ENCODE measurements around the gene FUZ. TPM values are rescaled to one million over a fixed set of nuclear protein-coding genes. Genes with fewer than 3 reads are reported as not detected.

The FUZ gene
- total RNA-seq (2014; rRNA removed; shearing (Covaris generic)) = 96.3 and 103 TPM in 2 replicates

GRCh38 chr19:49812997-49813861, at the start of gene FUZ:
FUZ (minus strand) TSS chr19:49813292; CDS start chr19:49813106, 186 bp downstream.

GRCh38 chr19:49850487-49851342, 37.6 kb upstream of the FUZ start, which contains the start of gene PTOV1:
PTOV1 (plus strand) TSS chr19:49851159.

GRCh38 chr19:49817964-49818648, 5.0 kb upstream of the FUZ start, which contains the start of gene MED25:
MED25 (plus strand) TSS chr19:49818289; CDS start chr19:49818342, 53 bp downstream.

GRCh38 chr19:49766930-49767299, 46.2 kb downstream of the FUZ start, which contains the start of gene AP2A1:
AP2A1 (plus strand) TSS chr19:49767001; CDS start chr19:49767134, 133 bp downstream.

GRCh38 chr19:49763230-49763629, 49.9 kb downstream of the FUZ start, which contains the start of gene TSKS:
TSKS (minus strand) TSS chr19:49763306; CDS start chr19:49763247, 59 bp downstream.

Small RNA genes within 50 kb of the gene (small RNA-seq; reads per million reads assigned to genes)
- gene MIR4749 = not detected
- gene MIR6799 = not detected
- gene RNU6-841P = not detected

Other genes with a start within 250 kb of the FUZ start
- gene NOSIP, start 232.7 kb downstream of the FUZ start, total RNA-seq (2014; rRNA removed; shearing (Covaris generic)) = 123 and 143 TPM in 2 replicates
- gene PRRG2, start 232.0 kb downstream of the FUZ start, total RNA-seq (2014; rRNA removed; shearing (Covaris generic)) = 0.74 and 2.8 TPM in 2 replicates
- gene PRR12, start 222.1 kb downstream of the FUZ start, total RNA-seq (2014; rRNA removed; shearing (Covaris generic)) = 7.6 and 10.9 TPM in 2 replicates
- 21.2 and 28.6 TPM in 2 replicates for gene RRAS, start 173.1 kb downstream of the FUZ start, total RNA-seq (2014; rRNA removed; shearing (Covaris generic))
- gene SCAF1, start 171.1 kb downstream of the FUZ start, total RNA-seq (2014; rRNA removed; shearing (Covaris generic)) = 26.2 and 30.6 TPM in 2 replicates
- 125 and 130 TPM in 2 replicates for gene IRF3, start 147.4 kb downstream of the FUZ start, total RNA-seq (2014; rRNA removed; shearing (Covaris generic))
- 19.4 and 31.5 TPM in 2 replicates for gene BCL2L12, start 147.4 kb downstream of the FUZ start, total RNA-seq (2014; rRNA removed; shearing (Covaris generic))
- gene PRMT1, start 136.0 kb downstream of the FUZ start, total RNA-seq (2014; rRNA removed; shearing (Covaris generic)) = 414 and 437 TPM in 2 replicates
- gene ADM5, start 123.7 kb downstream of the FUZ start, total RNA-seq (2014; rRNA removed; shearing (Covaris generic)) = 10.4 and 11.6 TPM in 2 replicates
- 3.8 and 9.1 TPM in 2 replicates for gene CPT1C, start 122.2 kb downstream of the FUZ start, total RNA-seq (2014; rRNA removed; shearing (Covaris generic))
- gene TSKS, start 50.0 kb downstream of the FUZ start, total RNA-seq (2014; rRNA removed; shearing (Covaris generic)) = not detected in 2 replicates
- gene AP2A1, start 46.3 kb downstream of the FUZ start, total RNA-seq (2014; rRNA removed; shearing (Covaris generic)) = 58.6 and 69.9 TPM in 2 replicates
- 24.0 and 24.3 TPM in 2 replicates for gene MED25, start 5.0 kb upstream of the FUZ start, total RNA-seq (2014; rRNA removed; shearing (Covaris generic))
- 64.6 and 69.0 TPM in 2 replicates for gene PTOV1, start 37.9 kb upstream of the FUZ start, total RNA-seq (2014; rRNA removed; shearing (Covaris generic))
- 110 and 116 TPM in 2 replicates for gene PNKP, start 54.3 kb upstream of the FUZ start, total RNA-seq (2014; rRNA removed; shearing (Covaris generic))
- gene AKT1S1, start 64.1 kb upstream of the FUZ start, total RNA-seq (2014; rRNA removed; shearing (Covaris generic)) = 29.5 and 35.5 TPM in 2 replicates
- 6.7 and 7.5 TPM in 2 replicates for gene TBC1D17, start 64.4 kb upstream of the FUZ start, total RNA-seq (2014; rRNA removed; shearing (Covaris generic))
- 0.19 TPM in 1 of 2 replicates, not detected in the other for gene IL4I1, start 83.6 kb upstream of the FUZ start, total RNA-seq (2014; rRNA removed; shearing (Covaris generic))
- 18.3 and 19.9 TPM in 2 replicates for gene ATF5, start 115.9 kb upstream of the FUZ start, total RNA-seq (2014; rRNA removed; shearing (Covaris generic))
- gene NUP62, start 116.2 kb upstream of the FUZ start, total RNA-seq (2014; rRNA removed; shearing (Covaris generic)) = 53.5 and 57.3 TPM in 2 replicates
- gene SIGLEC11, start 147.9 kb upstream of the FUZ start, total RNA-seq (2014; rRNA removed; shearing (Covaris generic)) = not detected in 2 replicates
- gene VRK3, start 212.1 kb upstream of the FUZ start, total RNA-seq (2014; rRNA removed; shearing (Covaris generic)) = 12.9 and 16.6 TPM in 2 replicates
- gene ZNF473, start 212.7 kb upstream of the FUZ start, total RNA-seq (2014; rRNA removed; shearing (Covaris generic)) = 10.6 and 17.8 TPM in 2 replicates

All from A375 (cell line).